Colonic mucosa (tissue), 4 donors: Measurements from ENCODE around the gene ACTBL2. TPM values are rescaled to one million over a fixed set of nuclear protein-coding genes. Genes with fewer than 3 reads are reported as not detected.

ENCODE experiments used
- DNase-seq: peaks from one replicate; pipeline ENCODE4 v3.0.0-alpha.2; 2020
- H3K27ac ChIP-seq: fragments of 200-600 bp; one replicate; pipeline ENCODE4 v1.8.0; 2021
- H3K27me3 ChIP-seq: fragments of 200-600 bp; one replicate; pipeline ENCODE4 v1.8.0; 2021
- H3K36me3 ChIP-seq: fragments of 200-600 bp; one replicate; pipeline ENCODE4 v1.8.0; 2021
- H3K4me1 ChIP-seq: fragments of 200-600 bp; one replicate; pipeline ENCODE4 v1.8.0; 2021; ENCODE audit warnings: mild to moderate bottlenecking
- H3K4me3 ChIP-seq: fragments of 200-600 bp; one replicate; pipeline ENCODE4 v1.8.0; 2021
- H3K9ac ChIP-seq, 2 donors: one replicate each; pipeline ENCODE4 v1.7.0; 2013; ENCODE audit warnings: control low read depth in 2 of 2, low read depth in 2 of 2, low read length in 2 of 2
- H3K9me3 ChIP-seq: fragments of 200-600 bp; one replicate; pipeline ENCODE4 v1.8.0; 2021
- intact Hi-C: fragments of 100-400 bp; cut with DNase I; formaldehyde crosslinking; loops from one replicate; pipeline ENCODE4 v1.14.1; 2022
- total RNA-seq, 2 donors: library from RNA; stranded (reverse); fragmentation: NEBNext Ultra II Directional in 1 of 2; extraction: Animal tissue kit (Norgen Biotek cat#: 25700) in 1 of 2; gene quantifications; one replicate each; pipeline ENCODE4 v1.2.1, GENCODE V29; 2021
- TF ChIP-seq, protein P1 (sequence below): fragments of 200-600 bp; IDR thresholded peaks from one replicate; pipeline ENCODE4 v1.8.0; 2022; ENCODE audit warnings: antibody characterized with exemption, mild to moderate bottlenecking
- donor health status: healthy.
- donor health status: DM: no; HTN: no; CAD: no.
- donor health status: DM: no; HTN: no; CAD: no.

ACTBL2 gene
- total RNA-seq, 2 donors from 2014 or later = not detected

DNA sequence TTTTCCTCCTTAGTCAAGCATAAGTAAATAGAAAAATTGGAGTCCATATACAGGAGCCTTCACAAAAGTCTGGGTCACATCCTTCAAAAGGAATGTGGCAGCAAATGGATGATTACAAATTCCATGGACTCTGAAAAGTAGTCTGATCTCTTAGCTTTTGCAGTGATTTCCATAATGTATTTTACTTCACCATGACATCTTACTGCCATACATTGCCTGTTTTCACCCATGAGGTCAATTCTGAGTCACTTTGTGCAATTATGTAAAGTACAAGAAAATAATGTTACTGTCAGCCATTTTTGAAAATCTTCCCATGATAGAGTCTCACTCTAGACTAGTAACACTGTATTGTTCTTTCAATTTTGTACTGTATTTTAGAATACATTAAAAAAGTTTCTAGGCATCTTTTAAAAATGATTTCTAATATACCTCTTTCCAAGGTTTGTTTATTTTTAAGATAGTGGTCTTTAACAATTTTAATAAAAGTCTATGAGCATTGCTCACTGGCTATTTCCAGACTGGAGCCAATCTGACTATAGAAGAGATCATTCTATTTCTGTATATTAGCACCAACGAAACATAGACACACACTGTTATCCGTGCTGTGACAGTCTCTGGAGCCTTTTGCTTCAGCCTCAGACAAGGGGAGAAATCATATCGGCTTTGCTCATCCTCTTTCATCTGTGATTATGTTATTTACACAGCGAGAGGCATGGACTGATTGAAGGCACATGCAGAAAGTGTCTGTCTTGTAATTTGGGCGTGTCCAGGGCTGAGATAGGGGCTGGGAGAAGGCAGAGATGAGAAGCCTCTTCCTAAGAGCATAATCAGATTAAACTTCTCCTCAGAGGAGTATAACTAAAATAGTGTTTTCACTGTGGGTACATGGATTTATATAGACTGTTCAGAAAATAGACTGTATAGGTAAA lies 22.9 kb upstream of the ACTBL2 start:
- Histone ChIP-seq H3K9ac (no peak overlapping the region), H3K4me1 (no peaks in the 10 kb centered on the region), H3K4me3 (no peak overlapping the region), H3K27me3 (no peaks in the 10 kb centered on the region), H3K9me3 (no peaks in the 10 kb centered on the region), H3K36me3 (no peaks in the 10 kb centered on the region), H3K27ac (no peak overlapping the region)
- intact Hi-C loops = loop anchor here (10.0 kb wide), 1 partner anchor 959 kb away; the partner anchor contains the start of gene PLK2
- DNase-seq = no peak
- TF ChIP-seq, protein P1, sequence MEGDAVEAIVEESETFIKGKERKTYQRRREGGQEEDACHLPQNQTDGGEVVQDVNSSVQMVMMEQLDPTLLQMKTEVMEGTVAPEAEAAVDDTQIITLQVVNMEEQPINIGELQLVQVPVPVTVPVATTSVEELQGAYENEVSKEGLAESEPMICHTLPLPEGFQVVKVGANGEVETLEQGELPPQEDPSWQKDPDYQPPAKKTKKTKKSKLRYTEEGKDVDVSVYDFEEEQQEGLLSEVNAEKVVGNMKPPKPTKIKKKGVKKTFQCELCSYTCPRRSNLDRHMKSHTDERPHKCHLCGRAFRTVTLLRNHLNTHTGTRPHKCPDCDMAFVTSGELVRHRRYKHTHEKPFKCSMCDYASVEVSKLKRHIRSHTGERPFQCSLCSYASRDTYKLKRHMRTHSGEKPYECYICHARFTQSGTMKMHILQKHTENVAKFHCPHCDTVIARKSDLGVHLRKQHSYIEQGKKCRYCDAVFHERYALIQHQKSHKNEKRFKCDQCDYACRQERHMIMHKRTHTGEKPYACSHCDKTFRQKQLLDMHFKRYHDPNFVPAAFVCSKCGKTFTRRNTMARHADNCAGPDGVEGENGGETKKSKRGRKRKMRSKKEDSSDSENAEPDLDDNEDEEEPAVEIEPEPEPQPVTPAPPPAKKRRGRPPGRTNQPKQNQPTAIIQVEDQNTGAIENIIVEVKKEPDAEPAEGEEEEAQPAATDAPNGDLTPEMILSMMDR = no peak

DNA sequence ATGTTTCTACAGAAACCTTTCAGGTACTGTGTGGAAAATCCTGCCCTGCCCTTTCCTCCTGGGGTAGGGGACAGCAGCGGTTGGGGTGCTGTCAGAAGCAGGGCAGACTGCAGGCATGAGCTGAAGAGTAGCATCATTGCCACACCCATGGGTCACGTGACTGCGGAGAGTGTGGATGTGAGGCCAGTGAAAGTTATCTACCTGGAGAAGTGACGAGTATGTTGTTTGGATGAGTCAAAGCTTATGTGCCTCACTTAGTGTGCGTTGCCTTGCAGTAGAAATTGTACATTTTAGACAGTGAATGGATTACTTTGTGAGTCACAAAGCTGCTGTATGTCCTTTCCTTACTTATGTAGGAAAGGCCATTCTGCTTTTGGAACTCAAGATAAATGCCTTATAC lies 21.7 kb upstream of the ACTBL2 start:
- Histone ChIP-seq H3K27ac (no peak overlapping the region), H3K36me3 (no peaks in the 10 kb centered on the region), H3K9ac (no peak overlapping the region), H3K4me1 (no peaks in the 10 kb centered on the region), H3K4me3 (no peak overlapping the region), H3K9me3 (no peaks in the 10 kb centered on the region), H3K27me3 (no peaks in the 10 kb centered on the region)
- DNase-seq = no peak
- intact Hi-C loops = loop anchor here (10.0 kb wide), 1 partner anchor 960 kb away; the partner anchor contains the start of gene PLK2
- TF ChIP-seq, protein P1 = no peak

DNA sequence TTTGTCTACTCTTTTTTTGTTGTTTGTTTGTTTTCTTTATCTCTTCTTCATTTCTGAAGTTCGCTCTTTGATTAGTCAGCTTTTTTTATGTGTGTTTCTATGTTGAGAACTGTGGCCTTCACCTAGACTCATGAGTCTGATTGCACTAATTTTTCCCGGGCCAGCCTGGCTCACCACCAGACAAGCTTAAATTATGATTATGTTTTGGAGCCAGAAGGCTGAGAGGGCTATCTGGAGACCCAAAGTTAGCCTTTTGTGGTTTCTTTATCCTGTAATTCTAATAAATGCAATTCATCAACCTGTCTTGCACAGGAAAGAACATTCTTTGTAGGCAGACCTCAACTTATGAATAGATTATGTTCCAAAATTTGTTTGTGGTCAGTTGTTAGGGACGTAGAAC lies 20.8 kb upstream of the ACTBL2 start:
- H3K27ac ChIP-seq = no peak overlapping the region
- TF ChIP-seq, protein P1 = no peak

DNA sequence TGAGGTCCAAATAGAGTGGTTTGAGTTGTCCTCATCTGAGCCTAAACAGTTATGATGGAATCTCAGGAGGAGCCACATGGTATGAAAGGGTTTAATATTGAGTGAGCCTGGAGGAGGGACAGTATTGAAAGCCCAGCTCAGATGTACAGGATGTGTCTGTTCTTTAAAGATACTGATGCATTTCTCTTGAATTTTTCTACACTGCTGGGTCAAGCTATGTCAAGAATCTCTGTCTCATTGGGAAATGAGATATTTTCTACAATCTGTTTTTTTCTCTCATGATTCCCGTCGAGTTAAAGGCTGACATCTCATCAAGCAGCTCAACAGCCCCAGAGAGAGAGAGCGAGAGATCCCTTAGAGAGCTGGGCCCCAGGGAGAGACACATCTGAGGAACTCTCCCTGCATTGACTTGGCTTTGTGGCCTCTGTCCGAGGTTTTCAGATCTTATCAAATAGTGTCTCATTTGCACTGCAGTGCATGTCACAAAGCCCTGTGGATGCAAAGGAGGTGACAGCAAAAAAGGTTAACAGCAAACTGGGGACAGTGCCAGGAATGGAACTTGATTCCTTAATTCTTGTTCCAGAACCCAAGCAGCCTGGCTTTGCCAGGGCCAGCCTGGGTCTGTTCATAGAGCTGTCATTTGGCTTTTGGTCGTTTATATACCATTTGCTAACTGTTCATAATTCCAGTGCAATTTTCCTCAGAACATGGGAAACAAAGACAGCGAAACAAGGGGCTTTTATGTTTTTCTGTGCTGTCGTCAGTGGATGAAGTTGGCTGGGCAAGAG lies 19.0 kb upstream of the ACTBL2 start:
- H3K9me3 ChIP-seq = no peaks in the 10 kb centered on the region
- H3K9ac ChIP-seq = no peak overlapping the region
- no peak overlapping the region for H3K27ac ChIP-seq
- TF ChIP-seq, protein P1 = no peak
- no peak overlapping the region for H3K4me3 ChIP-seq
- intact Hi-C loops = loop anchor here (10.0 kb wide), 1 partner anchor 963 kb away; the partner anchor contains the start of gene PLK2
- H3K36me3 ChIP-seq = no peaks in the 10 kb centered on the region
- H3K4me1 ChIP-seq = no peaks in the 10 kb centered on the region
- DNase-seq = no peak
- no peaks in the 10 kb centered on the region for H3K27me3 ChIP-seq

More for the DNA sequence above, 20.8 kb upstream of the ACTBL2 start:
- intact Hi-C loops = loop anchor here (10.0 kb wide), 1 partner anchor 961 kb away; the partner anchor contains the start of gene PLK2
- Histone ChIP-seq H3K4me1 (no peaks in the 10 kb centered on the region), H3K4me3 (no peak overlapping the region), H3K9me3 (no peaks in the 10 kb centered on the region), H3K36me3 (no peaks in the 10 kb centered on the region), H3K27me3 (no peaks in the 10 kb centered on the region), H3K9ac (no peak overlapping the region)
- DNase-seq = no peak
